ENCODE results near the gene ADAMTS2.

The ADAMTS2 gene

GRCh38 chr5:179345433-179346321 lies at the start of gene ADAMTS2:
TSS of gene ADAMTS2 (minus strand) at chr5:179345461. CDS start at chr5:179345328, 133 bp downstream.
- DNase-seq, result no peak

DNA sequence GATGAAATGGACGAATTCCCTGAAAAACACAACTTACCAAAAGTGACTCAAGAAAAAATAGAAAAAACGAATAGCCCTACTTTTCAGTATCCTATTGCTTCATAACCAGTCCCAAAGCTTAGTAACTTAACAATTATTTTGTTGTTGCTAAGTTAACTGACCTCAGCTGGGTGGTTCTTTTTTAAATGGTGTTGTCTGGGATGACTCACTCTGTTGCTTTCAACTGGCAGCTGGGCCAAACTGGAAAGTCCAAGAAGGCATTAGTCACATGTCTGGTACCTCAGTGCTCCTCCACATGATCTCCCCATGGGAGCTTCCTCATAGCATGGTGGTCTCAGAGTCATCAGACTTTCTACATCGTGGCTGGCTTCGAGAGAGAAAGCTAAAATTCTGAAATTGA lies 47.8 kb upstream of the ADAMTS2 start:
- no peak for DNase-seq

DNA sequence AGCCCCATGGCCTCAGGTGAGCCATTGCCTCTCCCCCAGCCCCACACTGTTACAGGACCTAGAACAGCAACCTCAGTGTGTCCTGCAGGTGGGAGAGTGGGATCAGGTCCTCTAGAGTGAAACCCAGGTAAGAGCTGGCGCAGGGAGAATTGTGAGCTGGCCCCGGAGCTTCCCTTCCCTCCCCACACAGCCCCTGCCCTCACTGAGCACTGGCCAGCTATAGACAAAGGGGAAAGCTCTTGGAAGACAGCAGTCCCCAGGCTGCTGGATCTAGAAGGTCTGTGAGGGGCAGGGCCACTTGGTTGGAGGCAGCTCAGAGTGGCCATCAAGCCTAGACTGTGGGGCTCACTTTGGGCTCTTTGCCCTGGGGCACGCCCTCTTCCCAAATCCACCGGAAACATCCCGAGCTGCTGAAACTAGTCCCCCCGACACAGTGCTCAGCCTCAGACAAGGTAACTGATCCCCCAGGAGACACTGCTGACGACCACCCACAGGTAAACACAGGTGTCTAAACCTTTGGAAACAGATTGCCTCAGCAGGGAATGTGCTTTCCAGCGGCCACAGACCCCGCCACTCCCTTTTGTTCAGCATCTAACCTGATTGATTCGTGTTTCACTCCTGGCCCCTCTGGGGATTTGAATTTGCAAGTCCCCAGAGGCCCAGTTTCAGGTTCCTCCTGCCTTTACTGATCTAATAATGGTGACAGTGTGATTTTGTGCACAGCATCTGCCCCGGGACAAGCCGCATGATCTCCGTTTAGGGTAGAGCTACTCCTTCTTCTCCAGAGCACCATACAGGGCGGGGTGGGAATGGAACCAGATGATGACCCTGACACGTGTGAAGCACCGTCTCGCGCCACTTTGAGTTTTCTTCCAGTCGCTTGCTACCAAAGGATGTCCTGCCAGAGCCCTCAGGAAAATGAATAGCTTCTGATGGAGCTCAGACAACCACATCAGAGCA lies 42.2 kb upstream of the ADAMTS2 start:
- DNase-seq, result no peak

DNA sequence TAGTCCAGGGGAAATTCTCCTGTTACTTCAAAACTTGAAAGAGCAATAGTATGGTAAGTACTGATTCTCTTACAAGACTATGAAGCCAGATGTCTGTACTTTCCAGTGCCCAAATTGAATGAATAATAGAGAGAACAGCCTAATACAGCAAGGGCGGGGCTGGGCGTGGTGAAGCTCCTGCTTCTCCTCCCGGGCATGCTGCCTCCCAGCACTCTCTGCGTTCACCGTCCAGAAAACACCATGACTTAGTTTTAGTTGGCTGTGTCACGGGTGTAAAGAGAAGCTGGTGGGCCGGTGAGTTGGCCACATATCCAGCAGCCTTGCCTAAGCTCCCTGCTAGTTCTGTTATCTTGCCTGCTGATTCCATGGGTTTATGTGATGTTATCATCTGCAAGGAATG lies 40.7 kb upstream of the ADAMTS2 start:
- no peak for DNase-seq

GRCh38 chr5:179382486-179382885 lies 37.2 kb upstream of the ADAMTS2 start:
- DNase-seq, result no peak

DNA sequence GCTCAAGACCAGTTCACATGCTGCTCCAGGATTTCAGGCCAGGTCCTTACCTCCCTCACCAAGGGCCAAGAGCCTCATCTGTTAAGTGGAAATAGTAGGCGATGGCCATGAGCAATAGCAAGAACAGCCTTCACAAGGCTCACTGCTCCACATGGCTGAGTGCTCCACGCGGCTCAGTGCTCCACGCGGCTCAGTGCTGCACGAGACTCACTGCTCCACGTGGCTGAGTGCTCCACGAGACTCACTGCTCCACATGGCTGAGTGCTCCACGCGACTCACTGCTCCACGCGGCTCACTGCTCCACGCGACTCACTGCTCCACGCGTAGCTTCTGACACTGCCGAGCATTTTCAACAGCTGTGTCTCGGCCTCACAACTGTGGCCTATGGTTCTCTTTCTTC lies 36.4 kb upstream of the ADAMTS2 start:
- no peak for DNase-seq

DNA sequence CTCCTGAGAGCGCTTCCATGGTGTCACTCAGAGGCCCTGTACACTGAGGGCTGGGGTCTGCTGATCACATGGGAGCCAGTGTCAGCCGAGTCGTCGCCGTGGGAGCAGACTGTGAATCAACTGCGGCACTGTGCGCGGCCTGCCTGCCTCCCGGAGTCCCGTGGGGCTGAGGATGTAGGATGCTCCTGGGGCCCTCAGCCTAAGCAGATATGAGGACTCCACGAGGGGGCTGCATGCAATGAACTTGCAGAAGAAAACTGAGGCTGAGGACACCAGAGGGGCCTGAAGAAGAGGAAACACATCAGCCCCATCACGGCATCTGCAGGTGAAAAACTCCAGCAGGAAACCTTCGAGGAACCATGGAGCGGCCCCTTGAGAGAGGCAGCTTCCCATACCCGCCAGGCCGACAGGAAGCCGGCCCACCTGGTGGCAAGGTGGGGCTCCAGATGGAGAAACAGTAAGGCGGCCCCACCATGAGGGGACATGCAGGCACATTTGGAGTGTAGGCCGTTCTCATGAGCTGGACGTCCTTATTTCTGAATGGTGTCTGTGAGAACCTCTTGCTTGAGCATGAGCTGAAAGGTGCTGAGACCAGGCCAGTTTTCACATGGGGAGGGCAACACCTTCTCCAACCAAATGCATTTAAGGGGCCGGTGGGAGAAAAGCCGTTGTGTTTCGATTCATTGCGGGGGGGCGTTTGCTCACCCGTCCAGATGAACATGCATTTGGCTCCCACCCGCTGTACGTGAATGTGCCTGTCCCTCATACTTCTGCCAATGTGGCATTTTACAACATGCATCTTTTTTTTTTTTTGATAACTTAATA lies 35.2 kb upstream of the ADAMTS2 start:
- no peak for DNase-seq

DNA sequence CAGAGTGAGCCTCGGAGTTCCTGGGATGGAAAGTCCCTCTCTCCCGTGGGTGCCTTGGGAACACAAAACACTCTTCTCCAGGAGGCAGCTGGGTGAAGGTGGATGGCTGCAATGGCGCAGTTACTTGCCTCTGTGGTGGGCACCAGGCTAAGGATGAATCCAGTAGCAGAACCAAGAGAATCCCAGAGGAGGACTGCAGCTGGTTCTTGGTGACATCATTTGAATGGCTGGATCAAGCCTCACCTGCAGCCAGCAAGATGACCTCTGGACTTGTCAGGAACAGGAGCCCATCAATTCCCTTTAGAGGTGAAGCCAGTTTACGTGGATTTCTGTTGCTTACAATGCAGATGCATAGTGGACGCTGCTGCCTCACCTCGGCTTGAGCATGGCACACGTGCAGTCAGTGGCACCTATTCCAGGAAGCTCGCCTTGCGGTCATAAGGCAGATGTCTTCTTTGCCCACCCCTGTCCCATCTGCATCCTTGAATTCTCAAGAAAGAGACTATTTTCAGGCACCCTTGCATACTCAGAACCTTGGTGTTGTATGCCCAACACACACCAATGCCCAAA lies 34.1 kb upstream of the ADAMTS2 start:
- DNase-seq, result no peak

- no peak for DNase-seq
Observed at GRCh38 chr5:179378441-179379271, 33.4 kb upstream of the ADAMTS2 start.

GRCh38 chr5:179378116-179378440 lies 32.8 kb upstream of the ADAMTS2 start:
- no peak for DNase-seq

GRCh38 chr5:179377421-179378115 lies 32.3 kb upstream of the ADAMTS2 start:
- no peak for DNase-seq

- no peak for DNase-seq
Observed at GRCh38 chr5:179376701-179377420, 31.6 kb upstream of the ADAMTS2 start.

- DNase-seq, result no peak
Observed at GRCh38 chr5:179375831-179376365, 30.6 kb upstream of the ADAMTS2 start.

DNA sequence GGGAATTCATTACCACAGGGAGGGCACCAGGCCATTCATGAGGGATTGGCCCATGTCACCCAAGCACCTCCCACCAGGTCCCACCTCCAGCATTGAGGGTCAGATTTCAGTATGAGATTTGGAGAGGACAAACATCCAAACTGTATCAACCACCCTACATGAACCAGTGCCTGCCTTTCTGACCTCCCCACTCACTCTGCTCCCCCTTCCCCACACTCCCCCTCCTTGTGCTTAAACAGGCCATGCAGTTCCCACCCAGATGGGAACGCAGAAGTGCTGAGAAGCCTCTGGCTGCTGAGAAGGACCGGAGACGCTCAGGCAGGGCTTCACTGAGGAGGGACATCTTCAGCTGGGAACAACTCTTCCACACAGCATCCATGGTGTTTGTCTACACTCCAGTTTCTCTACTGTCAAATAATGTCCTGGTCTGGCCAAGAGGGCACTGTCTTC lies 30.0 kb upstream of the ADAMTS2 start:
- no peak for DNase-seq

- DNase-seq, result no peak
Observed at GRCh38 chr5:179374506-179375235, 29.4 kb upstream of the ADAMTS2 start.

DNA sequence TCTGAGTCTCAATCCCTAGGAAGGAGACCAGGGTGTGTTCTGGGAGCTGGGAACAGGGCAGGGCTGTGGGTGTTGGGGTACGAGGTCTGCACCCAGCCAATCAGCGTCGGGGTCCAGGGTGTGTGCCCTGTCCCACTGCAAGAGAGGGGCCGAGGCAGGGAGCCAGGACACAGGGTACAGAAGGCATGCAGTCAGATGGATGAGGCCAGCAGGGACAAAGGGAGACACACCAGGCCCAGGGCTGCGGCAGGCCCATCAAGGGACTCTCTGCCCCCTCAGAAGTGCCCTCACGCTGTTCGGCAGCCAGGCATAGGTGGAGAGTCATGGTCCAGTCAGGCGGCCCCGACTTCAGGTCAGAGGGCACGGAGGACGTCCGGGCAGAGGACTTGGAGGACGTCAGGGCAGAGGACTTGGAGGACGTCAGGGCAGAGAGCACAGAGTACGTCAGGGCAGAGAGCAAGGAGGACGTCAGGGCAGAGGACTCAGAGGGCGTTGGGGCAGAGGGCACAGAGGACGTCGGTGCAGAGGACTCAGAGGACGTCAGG lies 28.8 kb upstream of the ADAMTS2 start:
- DNase-seq, result no peak

DNA sequence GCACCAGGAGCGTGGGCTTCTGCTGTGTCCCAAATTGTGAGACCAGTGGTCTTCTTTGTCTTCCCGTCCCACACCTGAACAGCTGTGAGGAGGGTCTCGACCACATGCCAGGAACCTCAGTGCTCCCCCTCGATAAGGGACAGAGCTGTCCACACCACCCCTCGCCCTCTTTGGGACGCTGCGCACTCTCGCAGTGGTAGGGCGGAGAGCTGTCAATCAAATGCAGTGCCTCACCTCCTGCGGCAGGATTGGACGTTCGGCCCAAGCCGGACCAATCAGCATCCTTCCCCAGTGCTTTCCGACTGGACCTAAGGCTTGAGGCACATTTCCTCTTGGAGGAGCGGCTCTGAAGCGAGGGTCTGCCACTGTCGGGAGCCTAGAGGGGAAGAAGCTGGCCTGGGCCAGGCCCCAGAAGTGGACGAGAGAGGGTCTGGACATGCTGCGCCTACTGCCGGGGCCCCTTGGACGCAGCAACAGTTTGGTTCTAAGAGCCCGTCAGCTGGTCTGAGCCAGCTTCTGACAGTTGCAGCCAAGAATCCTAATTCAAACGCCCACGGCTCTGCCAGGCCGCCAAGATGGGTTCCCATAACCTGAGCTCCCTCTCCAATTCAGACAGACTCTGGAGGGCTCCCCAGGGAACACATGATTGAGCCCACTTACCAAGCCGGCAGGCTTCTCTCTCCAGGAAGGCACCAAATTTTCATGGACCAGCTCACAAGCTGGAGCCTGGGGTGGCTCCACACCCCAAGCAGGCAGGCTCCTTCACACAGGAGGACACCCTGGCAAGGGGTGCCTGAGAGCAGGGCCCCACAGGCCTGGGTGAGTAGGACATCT lies 28.1 kb upstream of the ADAMTS2 start:
- no peak for DNase-seq
